HPDE6-E6E7 (cell line): ENCODE data around the gene SCG5.

Experiments used
- DNase-seq: peaks from one replicate; pipeline ENCODE4 v3.0.0; 2011; ENCODE audit warnings: missing footprints; ENCODE audit errors: extremely low spot score

The SCG5 gene

DNA sequence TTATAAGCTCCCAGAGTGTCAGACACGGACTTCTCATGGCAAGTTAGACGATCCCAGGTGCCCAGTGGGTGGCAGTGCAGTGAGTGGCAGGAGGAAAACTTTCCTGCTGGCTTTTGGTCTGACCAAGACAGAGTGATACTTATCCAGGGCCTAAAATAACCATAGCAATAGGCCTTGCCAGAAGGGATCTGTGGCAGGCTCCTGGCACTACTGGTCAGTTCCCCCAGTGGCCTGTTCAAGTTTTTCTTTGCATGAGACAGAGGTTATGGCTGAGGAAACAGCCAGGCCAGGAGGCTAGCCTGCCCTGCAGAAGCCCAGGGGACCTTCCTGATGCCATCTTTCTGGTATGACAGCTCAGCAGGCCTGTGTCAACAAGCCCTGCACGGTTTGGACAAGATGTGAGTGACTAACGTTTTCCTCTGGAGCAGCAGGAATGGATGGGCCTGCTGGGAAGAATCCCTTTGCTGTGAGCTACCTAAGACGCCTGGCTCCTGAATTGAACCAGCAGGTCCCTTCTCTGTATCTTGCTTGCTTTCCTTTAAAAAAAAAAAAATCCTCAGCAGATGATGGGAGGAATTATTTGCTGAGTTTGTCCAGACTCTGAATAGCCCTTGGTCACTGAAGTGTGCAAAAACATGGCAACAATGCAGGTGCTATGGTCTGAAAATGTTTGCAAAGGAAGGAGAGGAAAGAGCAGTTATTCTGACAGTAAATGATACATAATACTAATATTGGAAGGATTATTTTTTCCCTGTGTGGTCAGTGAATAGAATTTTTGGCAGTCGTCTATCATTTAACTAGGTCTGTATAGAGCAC, 18.0 kb downstream of the SCG5 start:
- DNase-seq, result peak; percentile 92

DNA sequence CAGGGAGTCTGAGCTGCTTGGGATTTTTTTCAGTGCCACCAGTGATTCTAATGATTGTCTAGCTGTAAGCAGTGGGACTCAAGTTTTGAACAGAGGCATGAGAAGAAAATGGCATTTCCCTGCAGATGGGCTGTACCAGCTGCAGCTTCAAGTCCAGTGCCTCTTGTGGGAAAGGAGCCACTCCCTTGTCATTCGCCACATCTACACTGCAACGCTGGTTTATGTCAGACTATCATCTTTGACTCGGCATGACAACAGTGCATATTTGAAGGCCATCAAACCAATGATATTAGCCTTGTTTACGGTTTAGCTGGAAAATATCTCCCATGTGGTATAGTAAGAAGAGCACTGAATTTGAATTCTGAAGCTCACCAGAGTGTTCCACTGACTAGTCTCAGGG, 22.2 kb downstream of the SCG5 start:
- no peak for DNase-seq

- DNase-seq, result no peak
These were observed 23.3 kb downstream of the SCG5 start for GRCh38 chr15:32664796-32665195.

GRCh38 chr15:32667321-32667720, 25.8 kb downstream of the SCG5 start:
- no peak for DNase-seq

DNA sequence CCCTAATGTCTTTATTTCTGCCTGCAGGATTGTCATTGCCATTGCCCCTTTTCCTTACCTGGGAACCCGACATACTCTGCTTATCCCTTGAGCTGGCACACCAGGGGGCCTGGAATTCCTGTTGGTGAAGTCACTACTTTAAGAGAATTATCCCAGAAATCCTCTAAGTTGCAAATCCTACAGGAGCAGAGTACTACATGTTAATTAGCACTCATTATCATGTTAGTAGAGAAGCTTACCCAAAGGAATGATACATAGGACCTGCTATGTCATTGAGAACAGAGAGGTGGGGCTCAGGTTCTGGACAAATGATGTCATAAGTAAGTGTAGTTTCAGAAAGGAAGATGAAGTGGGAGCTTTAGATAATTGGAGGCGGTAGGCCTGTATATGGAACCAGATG, 27.4 kb downstream of the SCG5 start:
- no peak for DNase-seq

GRCh38 chr15:32669896-32670611, 28.5 kb downstream of the SCG5 start:
- no peak for DNase-seq

GRCh38 chr15:32670623-32671022, 29.1 kb downstream of the SCG5 start:
- DNase-seq, result no peak

GRCh38 chr15:32671339-32672325, 30.1 kb downstream of the SCG5 start:
- DNase-seq, result no peak

GRCh38 chr15:32674681-32675080, 33.2 kb downstream of the SCG5 start:
- DNase-seq, result no peak

DNA sequence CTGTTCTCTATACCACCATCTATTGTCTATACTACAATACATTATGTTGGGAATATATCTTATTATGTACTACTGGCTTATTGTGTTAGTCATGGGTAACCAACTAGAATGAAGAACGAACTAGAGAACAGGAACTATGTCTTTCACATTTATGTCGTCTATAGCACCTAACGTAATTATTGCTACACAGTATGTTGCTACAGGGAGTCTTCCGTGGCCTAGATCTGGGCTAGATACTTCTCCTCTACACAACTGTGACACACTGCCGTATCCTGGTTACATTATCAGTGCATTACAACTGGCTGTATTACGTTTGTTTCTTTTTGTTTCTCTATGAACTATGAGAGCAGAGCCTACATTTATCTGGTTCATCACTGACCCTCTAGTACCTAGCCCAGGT, 34.0 kb downstream of the SCG5 start:
- DNase-seq, result no peak

DNA sequence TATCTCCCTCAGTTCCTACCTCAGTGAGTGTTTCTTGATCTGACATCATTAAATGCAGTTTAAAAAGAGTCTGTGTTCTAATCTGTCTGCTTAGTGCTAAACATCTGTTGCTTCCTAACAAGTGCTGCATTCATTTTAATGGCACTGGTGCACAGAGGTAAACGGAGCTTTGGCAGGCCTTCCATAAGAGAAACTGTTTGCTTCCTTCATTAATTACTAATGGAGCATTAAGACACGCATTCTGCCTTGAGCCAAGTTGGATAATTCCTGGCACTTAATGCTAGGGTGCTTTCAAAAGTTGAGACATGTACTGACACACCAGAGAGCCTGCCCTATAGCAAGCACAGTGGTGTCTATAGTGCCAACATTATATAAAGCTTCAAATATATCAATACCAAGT, 34.7 kb downstream of the SCG5 start:
- DNase-seq, result no peak

DNA sequence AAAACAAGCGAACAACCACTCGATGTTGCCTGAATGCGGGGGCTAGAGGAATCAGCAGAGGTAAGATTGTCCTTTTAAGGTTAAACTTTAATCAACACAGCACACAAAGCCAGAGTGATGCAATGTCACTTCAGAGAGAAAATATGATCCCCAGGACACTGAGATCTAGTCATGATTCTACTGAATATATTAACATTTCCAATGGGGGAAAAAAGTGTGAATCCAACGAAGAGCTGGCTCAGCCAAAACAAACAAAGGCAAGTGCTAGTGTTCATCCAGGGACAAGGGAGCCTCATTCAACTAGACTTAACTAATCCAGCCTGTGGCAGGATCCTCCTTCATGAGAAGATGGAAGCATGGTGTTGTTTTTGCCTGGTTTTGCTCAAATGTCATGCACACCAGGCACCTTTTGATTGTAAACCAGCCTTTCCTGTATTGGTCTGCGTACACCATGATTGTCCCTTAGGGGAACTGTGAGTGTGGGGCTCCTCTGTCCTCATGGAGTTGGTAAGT, 35.8 kb downstream of the SCG5 start:
- DNase-seq, result no peak

- no peak for DNase-seq
These were observed 37.8 kb downstream of the SCG5 start for GRCh38 chr15:32679298-32679690.

DNA sequence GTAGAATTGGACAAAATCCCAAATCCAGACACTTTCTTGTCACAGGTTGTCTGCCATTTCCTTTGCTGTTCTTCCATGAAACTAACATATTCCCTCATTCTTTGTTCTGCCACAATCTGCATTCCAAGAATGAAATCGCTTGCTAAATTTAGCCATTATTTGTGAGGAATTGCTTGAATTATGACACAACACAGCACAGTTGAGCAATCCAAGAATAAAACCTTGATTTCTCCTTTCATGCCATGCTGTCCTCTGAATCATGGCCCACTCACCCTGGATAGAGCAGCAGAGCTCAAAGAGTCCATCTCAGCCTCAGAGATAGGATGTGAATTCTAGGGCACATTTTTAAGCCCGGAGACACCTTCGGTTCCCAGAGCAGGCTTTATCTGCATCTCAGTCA, 41.1 kb downstream of the SCG5 start:
- peak; percentile 53 for DNase-seq

GRCh38 chr15:32682977-32683630, 41.6 kb downstream of the SCG5 start:
- DNase-seq, result no peak

- no peak for DNase-seq
These were observed 42.5 kb downstream of the SCG5 start for GRCh38 chr15:32683906-32684584.

DNA sequence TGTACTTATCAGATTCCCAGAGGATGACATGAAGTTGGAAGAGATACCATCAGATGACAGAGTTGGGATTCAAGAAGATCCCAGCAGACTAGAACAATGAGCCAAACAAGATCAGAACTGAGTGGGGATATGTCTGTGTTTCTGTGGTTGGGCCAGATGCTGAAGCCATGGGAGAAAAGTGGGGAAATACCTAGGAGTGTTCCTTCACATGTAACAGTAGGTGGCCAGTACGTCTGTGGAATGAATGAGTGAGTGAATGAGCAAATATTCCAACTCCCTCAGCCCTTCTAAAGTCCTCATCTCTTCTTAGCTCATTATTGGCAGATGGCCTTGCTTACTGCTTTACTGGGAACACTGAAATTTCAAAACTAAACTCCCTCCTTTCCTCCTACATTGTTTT, 44.1 kb downstream of the SCG5 start:
- no peak for DNase-seq

GRCh38 chr15:32687556-32687955, 46.0 kb downstream of the SCG5 start:
- peak; percentile 38 for DNase-seq

DNA sequence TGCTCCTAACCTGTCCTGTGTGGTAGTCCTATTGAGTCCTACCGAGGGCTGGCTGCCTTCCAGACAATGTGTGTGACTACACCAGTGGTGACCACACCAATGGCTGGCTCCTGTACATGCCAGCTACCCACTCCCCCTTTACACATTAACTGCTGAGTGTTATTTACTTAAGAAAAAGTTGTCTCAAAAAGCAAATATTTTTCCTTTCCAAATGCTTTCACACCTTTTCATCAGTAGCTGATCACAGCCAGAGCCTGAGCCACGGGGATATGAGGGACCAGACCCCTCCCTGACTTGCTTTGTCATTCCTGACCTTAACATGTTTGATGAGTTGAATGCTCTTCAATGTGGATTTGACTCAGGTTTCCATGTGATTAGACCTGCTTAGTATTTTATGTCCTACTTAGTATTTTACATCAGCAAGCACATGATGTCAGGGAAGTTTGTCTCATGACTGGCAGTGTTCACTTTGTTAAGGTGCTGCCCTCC, 46.7 kb downstream of the SCG5 start:
- DNase-seq, result no peak

DNA sequence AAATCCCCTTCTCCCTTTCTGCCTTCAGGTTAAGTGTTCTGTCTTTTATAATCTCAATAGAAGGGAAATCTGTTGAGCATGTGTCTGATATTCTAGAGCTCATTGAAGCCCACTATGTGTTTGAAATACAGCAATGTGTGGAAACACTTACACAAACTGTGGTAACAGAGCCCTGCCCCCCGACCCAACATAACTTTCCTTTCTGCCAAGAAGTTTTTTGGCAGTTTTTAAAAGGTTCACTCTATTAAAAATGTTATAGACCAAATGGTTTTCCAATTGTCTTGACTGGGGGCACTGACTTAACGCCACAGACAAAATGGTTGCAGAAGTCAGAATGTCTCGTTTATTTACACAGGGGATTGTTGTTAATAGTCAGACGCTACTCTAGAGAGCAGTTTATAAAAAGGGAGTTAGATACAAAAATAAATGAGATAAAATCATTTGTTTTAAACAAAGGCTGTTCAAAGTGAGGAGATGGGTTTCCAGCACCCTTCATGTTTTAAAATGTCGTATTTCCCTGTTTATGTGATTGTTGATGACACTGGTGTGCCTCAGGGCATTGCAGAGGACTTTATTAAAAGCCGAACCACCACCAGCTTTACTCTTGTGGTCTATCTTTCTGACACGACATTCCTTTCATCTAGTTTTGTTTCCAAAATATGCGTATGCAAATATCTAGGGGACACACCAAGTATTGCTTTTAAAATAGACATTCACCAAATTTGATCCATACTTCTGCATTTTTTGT, 49.6 kb downstream of the SCG5 start:
- DNase-seq, result no peak
